ENCODE measurements around the gene KRT73.

The KRT73 gene

DNA sequence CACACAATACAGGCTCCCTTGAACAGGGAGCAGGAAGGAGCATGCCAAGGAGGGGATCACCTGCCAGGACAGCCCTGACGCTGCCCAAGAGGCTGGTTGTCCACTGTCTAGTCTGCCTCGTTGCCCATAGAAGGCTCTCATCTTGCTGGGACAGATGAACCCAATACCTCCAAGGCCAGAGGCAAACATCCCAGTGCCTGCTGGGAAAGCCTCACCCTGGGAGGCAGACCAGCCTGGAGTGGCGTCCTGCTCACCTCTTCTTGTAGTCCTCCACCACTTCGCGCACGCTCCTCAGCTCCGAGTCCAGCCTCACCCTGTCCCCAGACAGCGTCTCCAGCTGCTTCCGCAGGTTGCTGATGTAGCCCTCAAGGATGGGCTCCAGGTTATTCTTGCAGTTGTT is 2.4 kb downstream of the KRT73 start:
- H3K4me3 ChIP-seq (replicated peaks; ENCODE audit: low read depth, low read length), result no peak overlapping the region
- TF ChIP-seq, protein P1, sequence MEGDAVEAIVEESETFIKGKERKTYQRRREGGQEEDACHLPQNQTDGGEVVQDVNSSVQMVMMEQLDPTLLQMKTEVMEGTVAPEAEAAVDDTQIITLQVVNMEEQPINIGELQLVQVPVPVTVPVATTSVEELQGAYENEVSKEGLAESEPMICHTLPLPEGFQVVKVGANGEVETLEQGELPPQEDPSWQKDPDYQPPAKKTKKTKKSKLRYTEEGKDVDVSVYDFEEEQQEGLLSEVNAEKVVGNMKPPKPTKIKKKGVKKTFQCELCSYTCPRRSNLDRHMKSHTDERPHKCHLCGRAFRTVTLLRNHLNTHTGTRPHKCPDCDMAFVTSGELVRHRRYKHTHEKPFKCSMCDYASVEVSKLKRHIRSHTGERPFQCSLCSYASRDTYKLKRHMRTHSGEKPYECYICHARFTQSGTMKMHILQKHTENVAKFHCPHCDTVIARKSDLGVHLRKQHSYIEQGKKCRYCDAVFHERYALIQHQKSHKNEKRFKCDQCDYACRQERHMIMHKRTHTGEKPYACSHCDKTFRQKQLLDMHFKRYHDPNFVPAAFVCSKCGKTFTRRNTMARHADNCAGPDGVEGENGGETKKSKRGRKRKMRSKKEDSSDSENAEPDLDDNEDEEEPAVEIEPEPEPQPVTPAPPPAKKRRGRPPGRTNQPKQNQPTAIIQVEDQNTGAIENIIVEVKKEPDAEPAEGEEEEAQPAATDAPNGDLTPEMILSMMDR (IDR thresholded peaks at IDR 0.05; ENCODE audit: low read length, missing control alignments), result no peak
- no peak for DNase-seq (ENCODE audit: low read depth)

DNA sequence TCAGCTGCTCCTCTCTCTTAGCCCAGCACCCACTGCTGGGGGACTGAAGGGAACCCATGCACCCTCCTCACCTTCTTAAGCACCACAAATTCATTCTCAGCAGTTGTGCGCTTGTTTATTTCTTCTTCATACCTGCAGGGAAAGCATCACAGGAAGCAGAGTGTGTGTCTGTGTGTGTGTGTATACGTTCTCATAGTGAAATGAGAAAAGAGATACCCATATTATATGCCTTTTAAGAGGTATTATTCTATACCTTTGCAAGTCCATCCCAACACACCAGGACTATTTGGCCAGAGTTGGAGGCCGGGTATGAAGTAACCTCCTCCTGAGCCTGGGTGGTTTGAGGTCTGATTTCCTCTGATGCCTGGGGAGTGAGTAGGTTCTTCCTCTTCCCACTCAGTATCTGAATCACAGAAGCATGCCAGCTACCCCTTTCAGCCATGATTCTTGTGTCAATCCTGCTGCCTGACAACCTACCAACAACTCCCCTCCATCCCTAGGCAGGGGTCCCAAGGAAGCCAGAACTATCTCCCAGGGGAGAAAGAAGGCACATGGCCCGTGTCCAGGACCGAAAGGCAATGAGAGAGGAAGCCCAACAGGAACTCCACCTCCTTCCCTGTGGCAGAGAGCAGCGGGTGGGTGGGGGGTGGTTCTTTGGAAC is 3.0 kb downstream of the KRT73 start:
- DNase-seq (ENCODE audit: low read depth), result no peak
- H3K4me3 ChIP-seq (replicated peaks; ENCODE audit: low read depth, low read length), result no peak overlapping the region
- TF ChIP-seq, protein P1 (IDR thresholded peaks at IDR 0.05; ENCODE audit: low read length, missing control alignments), result no peak

GRCh38 chr12:52614381-52615207 is 3.8 kb downstream of the KRT73 start:
- TF ChIP-seq, protein P1 (IDR thresholded peaks at IDR 0.05; ENCODE audit: low read length, missing control alignments), result no peak
- H3K4me3 ChIP-seq (replicated peaks; ENCODE audit: low read depth, low read length), result no peak overlapping the region
- no peak for DNase-seq (ENCODE audit: low read depth)

GRCh38 chr12:52613384-52614030 is 4.9 kb downstream of the KRT73 start:
- TF ChIP-seq, protein P1 (IDR thresholded peaks at IDR 0.05; ENCODE audit: low read length, missing control alignments), result no peak
- no peak for DNase-seq (ENCODE audit: low read depth)
- H3K4me3 ChIP-seq (replicated peaks; ENCODE audit: low read depth, low read length), result no peak overlapping the region

- no peak overlapping the region for H3K4me3 ChIP-seq (replicated peaks; ENCODE audit: low read depth, low read length)
- TF ChIP-seq, protein P1 (IDR thresholded peaks at IDR 0.05; ENCODE audit: low read length, missing control alignments), result no peak
- no peak for DNase-seq (ENCODE audit: low read depth)
These were observed 5.7 kb downstream of the KRT73 start for GRCh38 chr12:52612431-52613383.

DNA sequence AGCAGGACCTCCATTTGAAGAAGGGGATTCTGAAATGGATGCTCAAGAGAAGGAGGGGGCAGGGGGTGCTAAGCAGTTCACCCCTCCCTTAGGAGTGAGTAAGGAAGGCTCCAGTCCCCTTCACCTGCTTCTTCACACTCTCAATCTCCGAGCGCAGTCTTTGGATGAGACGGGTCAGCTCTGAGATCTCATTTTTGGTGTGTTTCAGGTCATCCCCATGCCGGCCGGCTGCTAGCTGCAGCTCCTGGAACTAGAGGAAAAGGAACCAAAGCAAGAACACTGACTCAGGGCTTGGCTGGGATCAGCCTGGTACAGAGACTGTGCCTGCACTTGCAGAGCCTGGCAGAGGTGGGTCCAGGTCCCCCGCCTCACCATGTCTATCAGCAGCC is 7.3 kb downstream of the KRT73 start:
- no peak overlapping the region for H3K4me3 ChIP-seq (replicated peaks; ENCODE audit: low read depth, low read length)
- TF ChIP-seq, protein P1 (IDR thresholded peaks at IDR 0.05; ENCODE audit: low read length, missing control alignments), result no peak
- DNase-seq (ENCODE audit: low read depth), result no peak
